WTC11 (cell line): Measurements from ENCODE around the gene CLEC4D. TPM values are rescaled to one million over a fixed set of nuclear protein-coding genes. Genes with fewer than 3 reads are reported as not detected.

Experiments used
- ATAC-seq: fragments of 200-7000 bp; cut with Tn5 transposase; 2 replicates; pipeline ENCODE4 v1.10.0; 2021; ENCODE audit warnings: mild to moderate bottlenecking, moderate library complexity
- CTCF ChIA-PET: fragments of 300-600 bp; sonication (Branson Sonifier 250); formaldehyde crosslinking; loops from one replicate; lab custom pipeline; 2021; ENCODE audit warnings: antibody characterized with exemption; lab: Charles Lee
- POLR2A ChIA-PET: fragments of 350-600 bp; sonication (Branson Sonifier 250); formaldehyde crosslinking; loops from one replicate; lab custom pipeline; 2021; ENCODE audit warnings: antibody characterized with exemption; lab: Charles Lee
- DNase-seq: peaks from one replicate; pipeline ENCODE4 v3.0.0; 2021; ENCODE audit warnings: low spot score
- H3K27ac Mint-ChIP-seq: 2 replicates; pipeline ENCODE4 v1.8.0; 2021; ENCODE audit warnings: mixed read lengths
- H3K27me3 Mint-ChIP-seq: 2 replicates; pipeline ENCODE4 v1.8.0; 2021; ENCODE audit warnings: low read depth, mild to moderate bottlenecking, moderate library complexity, mixed read lengths
- H3K36me3 Mint-ChIP-seq: 2 replicates; pipeline ENCODE4 v1.8.0; 2021; ENCODE audit warnings: mixed read lengths
- H3K4me1 Mint-ChIP-seq: 2 replicates; pipeline ENCODE4 v1.8.0; 2022; ENCODE audit warnings: mixed read lengths
- H3K4me3 Mint-ChIP-seq: 2 replicates; pipeline ENCODE4 v1.8.0; 2021; ENCODE audit warnings: mild to moderate bottlenecking, moderate library complexity, mixed read lengths
- H3K9me3 Mint-ChIP-seq: 2 replicates; pipeline ENCODE4 v1.8.0; 2021; ENCODE audit warnings: mixed read lengths
- ATF3 ChIP-seq: sonication (generic); formaldehyde crosslinking; conservative IDR thresholded peaks from 2 replicates; pipeline ENCODE4 v1.8.1; 2022; ENCODE audit warnings: mild to moderate bottlenecking, missing genetic modification reagents
- E2F5 ChIP-seq: sonication (generic); formaldehyde crosslinking; IDR thresholded peaks from 2 replicates; pipeline ENCODE4 v1.8.1; 2022; ENCODE audit warnings: mild to moderate bottlenecking, moderate library complexity, missing genetic modification reagents
- FOXP4 ChIP-seq: sonication (generic); formaldehyde crosslinking; IDR thresholded peaks from 2 replicates; pipeline ENCODE4 v1.8.0; 2022; ENCODE audit warnings: mild to moderate bottlenecking, missing genetic modification reagents
- GABPB1 ChIP-seq: sonication (generic); formaldehyde crosslinking; IDR thresholded peaks from 2 replicates; pipeline ENCODE4 v1.8.1; 2023; ENCODE audit warnings: mild to moderate bottlenecking, missing genetic modification reagents
- GRHL2 ChIP-seq: fragments of 250-450 bp; sonication (Bioruptor Pico); IDR thresholded peaks from 2 replicates; pipeline ENCODE4 v1.8.0; 2022; ENCODE audit warnings: mild to moderate bottlenecking, moderate library complexity; ENCODE audit not compliant: insufficient replicate concordance, severe bottlenecking
- HMGA2 ChIP-seq: fragments of 250-450 bp; sonication (Bioruptor Pico); IDR thresholded peaks from 2 replicates; pipeline ENCODE4 v1.4.0; 2021; ENCODE audit warnings: mild to moderate bottlenecking, moderate library complexity
- IRF1 ChIP-seq: sonication (generic); formaldehyde crosslinking; IDR thresholded peaks from 2 replicates; pipeline ENCODE4 v1.8.0; 2023; ENCODE audit warnings: missing genetic modification reagents
- KAT7 ChIP-seq: sonication (generic); formaldehyde crosslinking; IDR thresholded peaks from 2 replicates; pipeline ENCODE4 v1.8.1; 2023; ENCODE audit warnings: missing genetic modification reagents, mild to moderate bottlenecking, borderline replicate concordance
- NFATC4 ChIP-seq: fragments of 250-450 bp; sonication (Bioruptor Pico); IDR thresholded peaks from 2 replicates; pipeline ENCODE4 v1.9.0; 2021; ENCODE audit warnings: mild to moderate bottlenecking
- NR1H2 ChIP-seq: sonication (generic); formaldehyde crosslinking; IDR thresholded peaks from 2 replicates; pipeline ENCODE4 v1.9.0; 2021; ENCODE audit warnings: mild to moderate bottlenecking, moderate library complexity, missing genetic modification reagents
- RELA ChIP-seq: sonication (generic); formaldehyde crosslinking; IDR thresholded peaks from 2 replicates; pipeline ENCODE4 v1.8.1; 2022; ENCODE audit warnings: missing genetic modification reagents, mild to moderate bottlenecking, borderline replicate concordance
- STAT6 ChIP-seq: sonication (generic); formaldehyde crosslinking; conservative IDR thresholded peaks from 2 replicates; pipeline ENCODE4 v1.8.1; 2023; ENCODE audit warnings: mild to moderate bottlenecking, low read depth, missing genetic modification reagents, moderate library complexity
- TEAD1 ChIP-seq: sonication (generic); formaldehyde crosslinking; IDR thresholded peaks from 2 replicates; pipeline ENCODE4 v1.8.0; 2022; ENCODE audit warnings: mild to moderate bottlenecking, missing genetic modification reagents
- TP53 ChIP-seq: sonication (generic); formaldehyde crosslinking; IDR thresholded peaks from 2 replicates; pipeline ENCODE4 v1.8.1; 2023; ENCODE audit warnings: mild to moderate bottlenecking, missing genetic modification reagents
- ZBTB21 ChIP-seq: sonication (generic); formaldehyde crosslinking; IDR thresholded peaks from 2 replicates; pipeline ENCODE4 v1.8.1; 2023; ENCODE audit warnings: mild to moderate bottlenecking, missing genetic modification reagents, borderline replicate concordance
- ZNF396 ChIP-seq: fragments of 250-450 bp; sonication (Bioruptor Pico); IDR thresholded peaks from 2 replicates; pipeline ENCODE4 v1.8.0; 2021; ENCODE audit warnings: mild to moderate bottlenecking, moderate library complexity, borderline replicate concordance
- ZNF416 ChIP-seq: fragments of 250-450 bp; sonication (Bioruptor Pico); IDR thresholded peaks from 2 replicates; pipeline ENCODE4 v1.9.0; 2021; ENCODE audit warnings: mild to moderate bottlenecking, inconsistent platforms
- ZNF532 ChIP-seq: fragments of 250-450 bp; sonication (Bioruptor Pico); IDR thresholded peaks from 2 replicates; pipeline ENCODE4 v1.9.0; 2021; ENCODE audit warnings: mild to moderate bottlenecking, borderline replicate concordance
- total RNA-seq: library from RNA; stranded (reverse); gene quantifications from 3 replicates; pipeline ENCODE4 v1.2.3, GENCODE V29; 2021

CLEC4D gene
- total RNA-seq, 1 experiment from 2014 or later: 0.09 TPM

GRCh38 chr12:8519171-8519570 is 5.9 kb downstream of the CLEC4D start:
- TF ChIP-seq FOXP4 (CRISPR knock-in tag) (no peak), ATF3 (CRISPR knock-in tag) (no peak), ZBTB21 (CRISPR knock-in tag) (no peak), NFATC4 (CRISPR knock-in tag) (no peak), ZNF396 (CRISPR knock-in tag) (no peak)
- Mint-ChIP-seq H3K4me3 (no peak overlapping the region), H3K27me3 (no peaks in the 10 kb centered on the region; the same call in 1 of the 2 replicates), H3K36me3 (peaks cover 5% of the 10 kb centered on the region; the same call in 1 of the 2 replicates), H3K27ac (no peak overlapping the region), H3K4me1 (no peaks in the 10 kb centered on the region), H3K9me3 (peaks cover 17% of the 10 kb centered on the region)
- no peak for DNase-seq
- no peak for ATAC-seq
- CTCF ChIA-PET: interaction anchor here (1.7 kb wide), 1 partner anchor 25 kb away, joined by 5 read pairs; no protein-coding TSS in a partner anchor
- POLR2A ChIA-PET: no interaction called here

GRCh38 chr12:8527250-8528130 is 14.2 kb downstream of the CLEC4D start:
- no peak overlapping the region for H3K4me3 Mint-ChIP-seq
- POLR2A ChIA-PET: no interaction called here
- H3K4me1 Mint-ChIP-seq: peaks cover 12% of the 10 kb centered on the region
- ATAC-seq (peak; percentile 90), DNase-seq (peak; percentile 42)
- H3K27ac Mint-ChIP-seq: no peak overlapping the region
- peaks cover 24% of the 10 kb centered on the region for H3K36me3 Mint-ChIP-seq
- H3K9me3 Mint-ChIP-seq: peaks cover 39% of the 10 kb centered on the region
- H3K27me3 Mint-ChIP-seq: peaks cover 7% of the 10 kb centered on the region
- CTCF ChIA-PET: interaction anchor here (1.2 to 2.1 kb wide), 2 partner anchors 16 to 28 kb away, joined by 4 to 10 read pairs; no protein-coding TSS in a partner anchor
- TF ChIP-seq TP53 (CRISPR knock-in tag): no peak
- TF ChIP-seq RELA (CRISPR knock-in tag): 0 out of 2 replicates have a peak, but pooled peaks have one; percentile 36
- TF ChIP-seq NR1H2 (CRISPR knock-in tag): no peak
- TF ChIP-seq HMGA2 (CRISPR knock-in tag): no peak
- 0 out of 2 replicates have a peak, but pooled peaks have one; percentile 32 for TF ChIP-seq KAT7 (CRISPR knock-in tag)
- TF ChIP-seq ZNF396 (CRISPR knock-in tag): no peak
- TF ChIP-seq IRF1 (CRISPR knock-in tag): no peak
- no peak for TF ChIP-seq FOXP4 (CRISPR knock-in tag)
- TF ChIP-seq ZNF532 (CRISPR knock-in tag): no peak
- no peak for TF ChIP-seq ZNF416 (CRISPR knock-in tag)
- peak; percentile 53; the same call in 1 of the 2 replicates for TF ChIP-seq TEAD1 (CRISPR knock-in tag)
- no peak for TF ChIP-seq GABPB1
- no peak for TF ChIP-seq E2F5
- no peak for TF ChIP-seq STAT6
- TF ChIP-seq GRHL2 (CRISPR knock-in tag): no peak
